Measurements from ENCODE around the gene KIAA1328. TPM values are rescaled to one million over a fixed set of nuclear protein-coding genes. Genes with fewer than 3 reads are reported as not detected.

KIAA1328 gene
- polyA plus RNA-seq, 4 donors: 8.9 to 11.3 (median 9.9) TPM

DNA sequence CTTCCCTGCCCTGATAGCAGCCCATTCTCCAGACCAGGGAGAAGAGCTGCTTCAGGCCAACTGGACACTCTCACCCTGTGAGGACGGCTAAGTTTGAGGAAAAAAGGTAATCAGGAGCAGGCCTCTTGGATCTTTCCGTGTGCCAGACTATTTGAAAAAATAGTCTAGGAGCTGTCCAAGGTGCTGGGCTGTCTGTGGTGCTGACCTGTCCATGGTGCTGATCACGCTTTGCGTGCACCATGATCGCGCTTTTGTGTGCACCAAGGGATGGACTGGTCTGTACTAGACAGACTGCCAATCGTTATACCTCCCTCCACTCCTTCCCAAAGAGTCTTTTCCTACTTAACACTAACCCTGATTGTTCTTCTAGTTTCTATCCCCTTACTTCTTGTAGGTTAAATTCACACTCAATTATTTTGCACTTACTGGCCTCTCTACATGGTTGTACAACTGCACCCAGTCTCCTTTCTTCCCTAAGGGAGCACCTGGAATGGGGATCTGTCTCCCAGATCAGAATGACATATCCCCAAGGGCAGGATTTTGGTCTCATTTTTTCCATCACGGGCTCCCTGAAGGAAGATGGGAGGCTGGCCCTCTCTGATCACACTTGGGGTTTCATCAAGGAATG is 441.2 kb downstream of the KIAA1328 start:
- DNase-seq (ENCODE audit: low read depth in 4 of 4, low spot score in 3 of 4): peak; percentile 68 to 75 (median 74)

DNA sequence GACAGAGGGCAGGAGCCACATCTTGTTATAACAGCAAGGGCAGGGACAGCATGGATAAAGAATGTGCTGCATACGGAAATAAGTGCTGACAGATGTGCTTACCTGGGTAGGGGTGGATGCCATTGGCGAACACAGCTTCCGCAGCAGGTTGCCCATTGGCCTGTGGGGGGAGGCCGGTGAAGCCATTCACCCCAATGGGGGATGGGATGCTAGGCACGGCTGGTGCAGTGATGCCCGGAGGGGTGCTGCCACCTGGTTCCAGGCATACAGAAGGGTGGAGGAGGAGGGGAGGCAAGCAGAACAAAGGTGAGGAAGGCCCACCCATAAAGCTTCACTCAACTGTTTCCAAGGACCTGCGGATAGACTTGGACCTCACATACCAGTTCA is 441.7 kb downstream of the KIAA1328 start:
- no peak for DNase-seq (ENCODE audit: low read depth in 4 of 4, low spot score in 3 of 4)

DNA sequence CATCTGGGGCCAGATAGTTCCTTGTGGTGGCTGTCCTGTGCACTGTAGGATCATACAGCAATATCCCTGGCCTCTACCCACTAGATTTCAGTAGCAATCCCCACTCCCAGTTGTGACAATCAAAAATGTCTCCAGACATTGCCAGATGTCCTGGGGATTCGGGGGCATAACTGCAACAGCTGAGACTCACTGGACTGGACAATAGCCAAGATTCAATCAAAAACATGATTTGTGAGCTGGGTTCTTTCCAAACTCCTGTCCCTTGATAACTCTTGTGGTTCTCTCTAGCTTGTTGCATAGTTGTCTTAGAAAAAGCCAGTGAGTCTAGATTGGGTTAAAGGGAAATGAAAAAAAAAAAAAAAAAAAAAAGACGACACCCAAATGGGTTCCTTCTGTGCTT is 443.3 kb downstream of the KIAA1328 start:
- no peak for DNase-seq (ENCODE audit: low read depth in 4 of 4, low spot score in 3 of 4)

DNA sequence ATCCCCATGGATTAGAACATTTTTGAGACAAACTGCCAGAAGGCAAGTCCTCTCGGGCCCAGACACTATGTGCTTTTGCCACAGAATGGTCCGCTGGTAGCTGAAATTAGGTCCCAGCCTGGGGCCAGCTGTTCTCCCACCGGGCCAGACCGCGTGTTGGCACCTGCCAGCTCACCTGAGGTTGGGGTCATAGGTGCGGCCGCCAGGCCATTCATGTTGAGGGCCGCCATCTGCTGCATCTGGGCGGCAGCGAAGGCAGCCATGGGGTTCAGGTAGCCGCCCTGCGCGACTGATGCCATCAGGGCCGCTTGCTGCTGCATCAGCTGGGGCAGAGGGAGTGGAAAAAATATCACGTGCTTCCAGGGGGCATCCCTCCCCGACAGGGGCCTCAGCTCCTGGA is 443.9 kb downstream of the KIAA1328 start:
- no peak for DNase-seq (ENCODE audit: low read depth in 4 of 4, low spot score in 3 of 4)

DNA sequence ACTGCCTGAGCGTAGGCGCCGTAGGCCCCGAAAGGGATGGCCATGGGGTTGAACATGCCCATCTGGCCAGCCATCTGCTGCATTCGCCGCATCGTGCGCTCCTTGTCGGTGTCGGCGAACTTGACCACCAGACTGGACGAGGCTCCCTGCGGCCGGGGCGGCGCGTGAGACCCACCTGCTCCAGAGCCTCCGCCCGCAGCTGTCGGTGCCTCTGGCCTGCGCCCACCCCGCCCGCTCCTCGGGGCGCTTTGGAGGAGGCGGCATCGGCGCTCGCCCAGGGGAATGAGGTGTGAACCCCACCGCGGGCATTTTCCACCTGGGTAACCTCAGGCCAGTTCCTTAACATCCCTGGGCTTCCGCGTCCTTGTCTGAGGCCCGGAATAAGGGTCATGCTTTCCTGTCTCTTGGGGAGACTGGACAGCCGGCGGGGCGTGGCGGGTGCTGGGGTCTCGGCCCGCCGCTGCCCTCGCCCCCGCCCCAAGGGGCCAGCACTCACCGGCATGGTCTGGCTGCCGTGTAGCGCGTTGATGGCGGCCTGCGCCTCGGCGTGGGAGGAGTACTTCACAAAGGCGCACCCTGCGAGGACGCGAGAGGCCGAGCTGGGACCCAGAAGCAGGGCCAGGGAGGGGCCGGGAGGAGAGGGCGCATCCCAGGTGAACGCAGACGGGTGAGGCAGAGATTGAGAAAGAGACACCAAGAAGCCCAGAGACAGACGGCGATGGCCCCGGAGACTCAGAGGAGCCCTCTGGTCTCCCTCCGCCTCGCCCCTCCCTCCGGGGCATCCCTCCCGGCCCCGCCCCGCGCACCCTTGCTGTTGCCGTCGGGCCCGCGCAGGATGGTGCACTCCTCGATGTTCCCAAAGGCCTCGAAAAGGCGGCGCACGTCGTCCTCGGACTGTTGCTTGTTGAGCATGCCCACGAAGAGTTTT is 445.6 kb downstream of the KIAA1328 start:
- no peak for DNase-seq (ENCODE audit: low read depth in 4 of 4, low spot score in 3 of 4)

DNA sequence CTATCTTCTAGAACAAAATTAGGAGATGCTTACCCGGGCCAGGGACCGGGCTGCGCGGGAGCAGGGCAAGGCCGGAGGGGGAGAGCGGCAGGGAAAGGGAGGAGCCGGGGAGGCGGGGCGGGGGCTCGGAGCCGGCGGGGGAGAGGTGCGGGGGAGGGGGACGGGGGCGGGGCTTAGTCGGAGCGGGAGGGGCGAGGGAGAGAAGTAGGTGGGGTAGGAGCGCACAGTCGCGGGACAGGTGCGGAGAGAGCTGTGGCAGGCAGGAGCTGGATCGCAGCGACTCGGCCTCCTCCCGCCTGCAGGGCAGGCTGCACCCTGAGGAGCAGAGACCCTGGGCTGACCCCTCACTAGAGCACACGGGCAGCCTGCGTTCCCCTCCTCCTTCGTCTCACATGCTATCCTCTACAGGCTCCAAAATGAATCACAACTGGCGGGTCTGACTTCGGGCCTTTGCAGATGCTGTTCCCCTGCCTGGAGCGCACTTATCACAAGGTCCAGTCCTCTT is 446.4 kb downstream of the KIAA1328 start:
- DNase-seq (ENCODE audit: low read depth in 4 of 4, low spot score in 3 of 4): no peak

- DNase-seq (ENCODE audit: low read depth in 4 of 4, low spot score in 3 of 4): no peak
Measured at GRCh38 chr18:37276111-37276890, 447.4 kb downstream of the KIAA1328 start.

DNA sequence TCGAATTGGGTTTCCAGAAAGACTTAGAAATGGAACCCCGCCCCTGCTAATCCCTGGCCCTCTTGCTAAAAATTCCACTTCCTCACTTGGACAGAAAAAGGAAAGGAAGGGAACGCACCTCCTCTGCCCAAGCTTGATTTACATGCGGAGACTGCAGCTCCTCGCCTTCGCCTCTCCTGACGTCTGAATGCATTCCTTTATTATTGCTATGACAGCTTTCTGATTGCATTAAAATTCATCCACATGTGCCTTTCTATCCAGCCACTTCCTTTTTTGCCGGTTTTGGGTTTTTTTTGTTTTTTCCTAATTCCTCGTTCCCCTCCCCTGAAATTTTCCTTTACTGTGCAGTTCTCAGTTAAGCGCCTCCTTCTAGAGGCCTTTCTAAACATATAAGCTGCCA is 448.9 kb downstream of the KIAA1328 start:
- no peak for DNase-seq (ENCODE audit: low read depth in 4 of 4, low spot score in 3 of 4)

Other genes starting within 250 kb of the KIAA1328 start
- gene TPGS2, start 125 bp upstream of the KIAA1328 start, polyA plus RNA-seq (ENCODE audit: insufficient read length in 4 of 4): 100 to 1,000 TPM; 105 to 146 (median 121) TPM

Measured in right renal pelvis (tissue), 4 donors.